Measurements from ENCODE around the gene PLCB4.

DNA sequence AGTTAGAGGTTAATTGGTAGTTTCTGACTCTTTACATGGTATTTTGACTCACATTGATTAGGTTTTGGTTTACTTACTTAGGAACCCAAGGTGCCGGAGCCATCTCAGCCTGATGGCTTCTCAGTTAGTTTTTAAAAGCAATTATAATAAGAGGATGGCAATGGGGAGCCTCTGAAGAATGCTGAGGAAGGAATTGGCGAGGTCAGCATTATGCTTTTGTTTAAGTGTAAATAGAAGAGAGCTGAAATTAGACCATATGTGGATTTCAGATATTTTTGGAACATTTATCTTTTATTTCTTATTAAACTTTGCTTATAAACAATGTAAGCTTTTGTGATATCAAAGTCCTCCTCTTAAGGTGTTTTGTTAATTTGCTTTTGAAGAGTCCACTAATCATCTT is 77.8 kb downstream of the PLCB4 start:
- TF ChIP-seq, protein P1, sequence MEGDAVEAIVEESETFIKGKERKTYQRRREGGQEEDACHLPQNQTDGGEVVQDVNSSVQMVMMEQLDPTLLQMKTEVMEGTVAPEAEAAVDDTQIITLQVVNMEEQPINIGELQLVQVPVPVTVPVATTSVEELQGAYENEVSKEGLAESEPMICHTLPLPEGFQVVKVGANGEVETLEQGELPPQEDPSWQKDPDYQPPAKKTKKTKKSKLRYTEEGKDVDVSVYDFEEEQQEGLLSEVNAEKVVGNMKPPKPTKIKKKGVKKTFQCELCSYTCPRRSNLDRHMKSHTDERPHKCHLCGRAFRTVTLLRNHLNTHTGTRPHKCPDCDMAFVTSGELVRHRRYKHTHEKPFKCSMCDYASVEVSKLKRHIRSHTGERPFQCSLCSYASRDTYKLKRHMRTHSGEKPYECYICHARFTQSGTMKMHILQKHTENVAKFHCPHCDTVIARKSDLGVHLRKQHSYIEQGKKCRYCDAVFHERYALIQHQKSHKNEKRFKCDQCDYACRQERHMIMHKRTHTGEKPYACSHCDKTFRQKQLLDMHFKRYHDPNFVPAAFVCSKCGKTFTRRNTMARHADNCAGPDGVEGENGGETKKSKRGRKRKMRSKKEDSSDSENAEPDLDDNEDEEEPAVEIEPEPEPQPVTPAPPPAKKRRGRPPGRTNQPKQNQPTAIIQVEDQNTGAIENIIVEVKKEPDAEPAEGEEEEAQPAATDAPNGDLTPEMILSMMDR (IDR thresholded peaks at IDR 0.05 in 4 of 5, conservative IDR thresholded peaks at IDR 0.05 in 1 of 5), result no peak
- TF ChIP-seq POLR2A (IDR thresholded peaks at IDR 0.05), result no peak

Data from gastrocnemius medialis (tissue), 4 donors.